Cerebellar nuclear complex (tissue), 1 donor: ENCODE data around the gene ITM2C.

Experiments
- DNase-seq, 2 experiments: peaks; one replicate each; lab custom pipeline; 2025; lab: John Stamatoyannopoulos, UW

ITM2C gene, protein sequence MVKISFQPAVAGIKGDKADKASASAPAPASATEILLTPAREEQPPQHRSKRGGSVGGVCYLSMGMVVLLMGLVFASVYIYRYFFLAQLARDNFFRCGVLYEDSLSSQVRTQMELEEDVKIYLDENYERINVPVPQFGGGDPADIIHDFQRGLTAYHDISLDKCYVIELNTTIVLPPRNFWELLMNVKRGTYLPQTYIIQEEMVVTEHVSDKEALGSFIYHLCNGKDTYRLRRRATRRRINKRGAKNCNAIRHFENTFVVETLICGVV

GRCh38 chr2:230864605-230865306 lies at the start of gene ITM2C:
Gene ITM2C (plus strand): TSS chr2:230864942. CDS start chr2:230865026, 84 bp downstream.
- no peak for DNase-seq

- no peak for DNase-seq
These were observed 49.7 kb upstream of the ITM2C start for GRCh38 chr2:230815088-230815487.

DNA sequence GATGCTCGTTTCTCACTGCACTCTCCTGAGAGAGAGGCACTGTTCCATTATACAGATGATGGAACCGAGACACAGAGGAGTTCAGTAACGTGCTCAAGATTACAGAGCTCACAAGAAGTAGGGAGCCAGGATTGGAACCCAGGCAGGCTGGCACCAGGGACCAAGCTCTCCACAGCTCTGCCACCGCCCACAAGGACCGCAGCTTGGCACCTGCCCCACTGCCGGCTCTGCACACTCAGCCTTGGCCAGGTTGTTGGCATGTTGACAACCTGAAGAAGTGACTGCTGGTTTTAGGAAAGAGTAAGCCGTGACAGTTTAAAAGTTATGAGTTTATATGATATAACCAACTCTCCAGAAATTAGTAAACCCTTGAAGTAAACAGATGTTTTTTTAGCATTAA lies 48.0 kb upstream of the ITM2C start:
- DNase-seq: no peak

GRCh38 chr2:230819433-230819832 lies 45.3 kb upstream of the ITM2C start:
- no peak for DNase-seq

GRCh38 chr2:230821261-230821990 lies 43.3 kb upstream of the ITM2C start:
- DNase-seq: no peak

DNA sequence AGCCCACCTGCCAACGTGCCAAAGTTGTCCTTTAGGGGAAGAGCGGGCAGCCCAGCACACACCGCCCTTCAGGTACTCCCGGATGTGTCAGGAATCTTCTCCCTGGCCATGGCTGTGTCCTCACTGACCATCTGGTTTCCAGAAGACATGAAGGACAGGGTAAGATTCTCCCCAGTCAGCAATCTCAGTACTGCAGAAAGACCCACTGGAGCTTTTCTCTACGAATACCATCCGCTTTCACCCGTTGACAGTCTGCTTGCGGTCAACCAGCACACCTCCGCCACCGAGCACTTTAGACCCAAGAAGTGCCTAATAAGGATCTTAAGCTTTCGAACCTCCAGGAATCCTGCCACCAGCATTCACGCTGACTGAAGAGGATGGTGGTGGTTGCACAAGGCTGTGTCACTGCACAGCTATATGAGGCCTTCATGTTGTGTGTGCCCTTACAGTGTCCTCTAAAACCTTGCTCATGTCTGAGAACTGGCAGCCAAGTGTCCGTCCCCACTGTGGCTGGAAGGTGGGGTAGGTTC lies 42.7 kb upstream of the ITM2C start:
- DNase-seq: no peak

DNA sequence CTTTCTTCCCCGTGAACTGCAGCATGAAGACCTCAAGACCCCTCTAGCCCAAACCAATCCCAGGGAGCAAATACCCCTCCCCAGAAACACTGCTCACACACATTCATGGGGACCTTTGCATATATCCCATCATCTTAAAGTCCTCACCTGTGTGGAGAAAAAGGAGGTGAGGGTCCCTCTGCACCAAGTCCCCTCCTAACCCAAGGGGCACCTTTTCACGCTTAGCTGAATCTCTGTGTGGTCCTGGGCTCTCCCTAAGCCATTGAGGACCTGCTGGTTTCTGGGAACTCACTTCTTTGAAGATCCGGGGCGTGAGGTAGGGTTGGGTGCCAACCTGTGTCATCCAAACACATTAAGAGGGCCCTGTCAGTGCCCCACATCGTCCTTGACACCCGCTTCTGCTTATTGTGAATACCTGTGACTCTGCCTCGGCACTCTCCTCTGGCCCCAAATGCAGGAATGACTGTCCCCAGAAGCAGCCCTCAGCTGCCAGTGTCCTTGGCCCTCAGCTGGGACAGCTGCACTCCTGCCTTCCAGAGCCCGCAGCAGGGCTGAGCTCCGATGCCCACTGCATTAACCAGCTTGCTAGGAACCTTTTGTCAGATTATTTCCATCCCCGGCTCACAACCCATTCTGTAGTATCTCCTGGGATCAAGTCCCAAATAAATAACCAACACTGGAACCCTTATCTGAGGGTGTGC lies 41.3 kb upstream of the ITM2C start:
- no peak for DNase-seq

DNA sequence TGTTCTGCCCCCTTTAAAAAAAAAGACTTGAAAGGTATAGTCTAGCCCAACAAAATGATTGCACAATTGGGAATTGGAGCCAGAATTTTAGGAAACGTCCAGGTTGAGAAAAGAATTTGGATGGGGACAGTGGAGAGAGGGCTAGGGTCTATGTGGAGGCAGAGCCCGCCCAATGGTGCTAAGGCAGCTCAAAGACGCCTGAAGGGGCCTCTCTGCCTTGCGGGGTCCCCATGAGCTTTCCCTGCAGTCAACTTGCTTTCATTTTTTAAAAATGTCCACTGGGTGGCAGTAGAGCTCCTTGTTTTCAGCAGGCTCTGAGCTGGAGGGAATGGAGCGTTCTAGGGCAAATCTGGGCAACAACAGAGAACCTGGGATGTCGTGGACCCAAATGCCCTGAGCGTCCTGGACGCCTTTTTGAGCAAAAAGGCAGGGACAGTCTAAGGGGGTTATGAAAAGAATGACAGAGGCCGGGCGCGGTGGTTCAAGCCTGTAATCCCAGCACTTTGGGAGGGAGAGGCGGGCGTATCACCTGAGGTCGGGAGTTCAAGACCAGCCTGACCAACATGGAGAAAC lies 40.2 kb upstream of the ITM2C start:
- peak in 1 of 2 experiments; percentile 8 for DNase-seq

DNA sequence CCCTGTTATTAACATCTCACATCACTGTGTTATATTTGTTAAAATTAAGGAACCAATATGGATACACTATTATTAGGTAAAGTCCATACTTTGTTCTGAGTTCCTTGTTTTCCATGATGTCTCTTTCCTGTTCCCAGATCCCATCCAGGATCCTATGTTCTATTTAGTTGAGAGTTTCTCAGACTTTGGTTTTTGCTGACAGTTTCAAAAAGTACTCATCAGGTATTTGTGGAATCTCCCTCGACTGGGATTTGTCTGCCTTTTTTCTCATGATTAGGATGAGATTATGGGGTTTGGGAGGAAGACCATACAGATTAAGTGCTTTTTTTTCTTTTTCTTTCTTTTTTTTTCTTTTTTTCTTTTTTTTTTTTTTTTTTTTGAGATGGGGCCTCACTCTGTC lies 39.4 kb upstream of the ITM2C start:
- no peak for DNase-seq

GRCh38 chr2:230827774-230828271 lies 36.9 kb upstream of the ITM2C start:
- DNase-seq: no peak

DNA sequence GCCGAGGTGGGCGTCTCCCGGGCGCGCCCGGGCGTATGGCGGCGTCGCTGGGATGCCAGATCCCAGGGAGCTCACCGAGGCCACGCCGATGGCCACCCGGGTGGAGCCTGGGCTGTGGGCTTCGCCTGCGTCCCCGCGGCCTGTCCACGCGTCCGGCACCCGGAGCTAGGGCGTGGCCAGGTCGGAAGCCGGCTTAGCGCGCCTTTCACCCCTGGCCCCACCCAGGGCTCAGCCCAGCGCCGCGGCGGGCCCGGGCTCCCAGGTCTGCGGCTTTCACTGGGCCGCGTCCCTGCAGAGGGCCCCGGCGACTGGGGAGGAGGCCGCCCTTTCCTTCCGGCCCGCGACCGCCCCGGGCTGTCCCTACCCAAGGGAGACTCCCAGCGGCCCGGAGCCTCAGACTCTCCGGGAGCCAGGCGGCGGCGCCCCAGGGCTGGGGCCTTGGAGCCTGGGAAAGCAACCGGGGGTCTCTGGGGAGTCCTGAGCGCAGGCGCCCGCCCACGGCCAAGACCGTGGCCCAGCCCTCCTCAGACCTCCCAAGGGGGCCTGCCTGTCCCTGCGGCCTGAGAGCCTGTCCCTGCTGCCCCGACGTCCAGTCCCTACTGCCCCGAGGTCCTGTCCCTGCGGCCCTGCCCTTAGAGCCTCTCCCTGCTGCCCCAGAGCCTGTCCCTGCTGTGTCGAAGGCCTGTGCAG lies 36.3 kb upstream of the ITM2C start:
- no peak for DNase-seq

GRCh38 chr2:230829293-230829692 lies 35.4 kb upstream of the ITM2C start:
- no peak for DNase-seq

- no peak for DNase-seq
These were observed 34.8 kb upstream of the ITM2C start for GRCh38 chr2:230829959-230830358.

DNA sequence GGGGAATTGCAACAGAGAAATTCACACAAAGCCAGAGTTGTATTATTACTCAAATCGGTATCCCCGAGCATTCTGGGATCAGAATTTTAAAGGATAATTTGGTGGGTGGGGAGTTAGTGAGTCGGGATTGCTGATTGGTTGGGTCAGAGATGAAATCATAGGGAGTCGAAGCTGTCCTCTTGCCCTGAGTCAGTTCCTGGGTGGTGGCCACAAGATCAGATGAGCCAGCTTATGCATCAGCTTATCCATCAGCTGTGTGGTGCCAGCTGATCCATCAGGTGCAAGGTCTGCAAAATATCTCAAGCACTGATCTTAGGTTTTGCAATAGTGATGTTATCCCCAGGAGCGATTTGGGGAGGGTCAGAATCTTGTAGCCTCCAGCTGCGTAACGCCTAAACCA lies 34.3 kb upstream of the ITM2C start:
- DNase-seq: no peak

GRCh38 chr2:230840301-230840700 lies 24.4 kb upstream of the ITM2C start:
- no peak for DNase-seq

- no peak for DNase-seq
These were observed 22.3 kb upstream of the ITM2C start for GRCh38 chr2:230842473-230842872.

DNA sequence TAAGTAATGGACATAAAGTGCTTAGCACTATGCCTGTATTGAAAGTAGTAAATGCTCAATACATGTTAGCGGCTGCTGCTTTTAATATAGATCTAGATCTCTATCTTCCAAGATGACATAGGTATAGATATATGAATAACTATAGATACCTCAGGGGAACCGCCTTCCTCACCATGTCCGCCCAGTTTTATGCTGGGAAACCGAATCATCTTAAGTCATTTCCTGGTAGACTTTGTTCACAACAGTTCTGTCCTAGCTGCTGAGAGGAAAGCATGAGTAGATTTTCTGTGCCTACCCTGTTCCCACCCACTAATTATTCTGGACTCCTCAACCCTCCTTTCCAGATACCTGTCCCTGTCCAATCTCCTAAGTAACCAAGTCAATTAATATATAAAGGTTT lies 21.6 kb upstream of the ITM2C start:
- DNase-seq: no peak

DNA sequence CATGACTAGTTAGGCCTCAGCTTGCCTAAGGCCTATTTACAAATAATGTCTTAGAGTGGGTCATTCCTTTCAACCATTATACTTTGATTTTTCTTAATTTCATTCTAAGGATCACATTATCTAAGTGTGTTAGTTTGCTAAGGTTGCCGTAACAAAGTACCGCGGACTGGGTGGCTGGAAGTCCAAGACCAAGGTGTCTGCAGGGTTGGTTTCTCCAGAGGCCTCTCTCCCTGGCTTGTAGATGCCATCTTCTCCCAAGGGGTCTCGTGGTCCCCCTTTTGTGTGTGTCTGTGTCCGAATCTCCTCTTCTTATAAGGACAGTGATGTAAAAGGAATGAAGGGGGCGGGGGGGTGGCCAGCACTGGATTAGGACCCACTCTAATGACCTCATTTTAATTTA lies 18.4 kb upstream of the ITM2C start:
- no peak for DNase-seq

GRCh38 chr2:230847883-230848388 lies 16.8 kb upstream of the ITM2C start:
- DNase-seq: no peak

DNA sequence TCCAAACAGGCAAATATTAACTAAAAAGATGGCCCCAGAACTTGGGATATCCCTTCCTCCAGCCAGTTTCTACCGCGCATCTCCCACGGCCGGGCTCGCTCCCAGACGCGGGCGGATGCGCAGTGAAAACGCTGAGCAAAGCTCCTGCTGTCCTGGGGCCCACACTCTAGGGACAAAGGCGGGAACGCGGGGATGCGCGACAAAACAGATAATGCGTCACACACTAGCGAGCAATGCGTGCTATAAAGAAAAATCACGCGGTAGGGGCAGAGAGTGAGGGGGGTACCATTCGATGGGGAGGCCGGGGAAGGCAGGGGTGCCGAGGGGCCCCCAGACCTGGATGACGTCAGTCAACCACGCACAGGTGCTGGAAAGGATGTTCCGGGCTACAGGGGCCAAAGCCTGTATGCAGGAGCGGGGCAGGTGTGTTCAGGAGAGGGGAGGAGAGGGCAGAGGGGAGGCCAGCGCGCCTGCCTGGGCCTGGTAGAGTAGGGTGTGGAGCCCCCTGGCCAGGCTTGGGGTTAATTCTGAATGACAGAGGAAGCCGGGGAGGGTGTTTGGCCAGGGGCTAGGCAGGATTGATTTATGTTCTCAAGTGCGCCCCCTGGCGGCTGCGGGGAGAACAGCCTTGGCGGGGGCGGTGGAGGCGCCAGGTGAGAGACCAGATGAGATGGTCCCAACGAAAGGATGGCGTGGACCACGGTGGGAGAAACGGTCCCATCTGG lies 14.9 kb upstream of the ITM2C start:
- DNase-seq: no peak
